Measurements from ENCODE around the gene KDM5C. TPM values are rescaled to one million over a fixed set of nuclear protein-coding genes. Genes with fewer than 3 reads are reported as not detected.

The KDM5C gene
- total and polyA plus RNA-seq, 4 donors, result 36.1 to 112 (median 78.5) TPM

- ATAC-seq (ENCODE audit: insufficient read depth, low FRiP score), result no peak
- peaks cover 0 to 2% (median 0%) of the 10 kb centered on the region in 4 donors for H3K36me3 ChIP-seq (ENCODE audit: control insufficient read depth in 4 of 4, insufficient read depth in 4 of 4, low read length in 4 of 4)
- no peaks in the 10 kb centered on the region for H3K9me3 ChIP-seq (ENCODE audit: control insufficient read depth in 4 of 4, insufficient read depth in 3 of 4, low read length in 3 of 4)
- DNase-seq, result no peak
- H3K27ac ChIP-seq (ENCODE audit: low read depth in 1 of 2, low read length in 1 of 2), result no peak overlapping the region
- H3K9ac ChIP-seq (ENCODE audit: insufficient read depth in 1 of 2, low read length in 2 of 2), result no peak overlapping the region
- WGBS, 2 donors, result 62 to 83% methylated on average over 7 of the region's 7 CpGs
- H3K27me3 ChIP-seq (ENCODE audit: control insufficient read depth in 3 of 3, insufficient read depth in 3 of 3, low read length in 2 of 3), result peaks cover 0 to 32% (median 10%) of the 10 kb centered on the region in 3 donors
- H3K4me1 ChIP-seq (ENCODE audit: control insufficient read depth in 5 of 5, insufficient read depth in 5 of 5, low read length in 5 of 5), result peaks cover 0 to 6% (median 0%) of the 10 kb centered on the region in 5 donors
- TF ChIP-seq CTCF (IDR thresholded peaks at IDR 0.05; ENCODE audit: control extremely low read depth, extremely low read depth), result no peak
- no peak overlapping the region for H3K4me3 ChIP-seq
Observed at GRCh38 chrX:53163436-53163835, 61.6 kb downstream of the KDM5C start.

GRCh38 chrX:53160297-53160983, 64.6 kb downstream of the KDM5C start:
- WGBS, 2 donors, result 85 to 86% methylated on average over 6 of the region's 6 CpGs
- Histone ChIP-seq H3K27me3 (ENCODE audit: control insufficient read depth in 3 of 3, insufficient read depth in 3 of 3, low read length in 2 of 3) (peaks cover 0 to 43% (median 13%) of the 10 kb centered on the region in 3 donors), H3K36me3 (ENCODE audit: control insufficient read depth in 4 of 4, insufficient read depth in 4 of 4, low read length in 4 of 4) (peaks cover 0 to 2% (median 0%) of the 10 kb centered on the region in 4 donors), H3K9ac (ENCODE audit: insufficient read depth in 1 of 2, low read length in 2 of 2) (no peak overlapping the region), H3K27ac (ENCODE audit: low read depth in 1 of 2, low read length in 1 of 2) (no peak overlapping the region), H3K4me1 (ENCODE audit: control insufficient read depth in 5 of 5, insufficient read depth in 5 of 5, low read length in 5 of 5) (peaks cover 0 to 6% (median 0%) of the 10 kb centered on the region in 5 donors), H3K4me3 (no peak overlapping the region), H3K9me3 (ENCODE audit: control insufficient read depth in 4 of 4, insufficient read depth in 3 of 4, low read length in 3 of 4) (no peaks in the 10 kb centered on the region)
- no peak for TF ChIP-seq CTCF (IDR thresholded peaks at IDR 0.05; ENCODE audit: control extremely low read depth, extremely low read depth)
- no peak for DNase-seq
- no peak for ATAC-seq (ENCODE audit: insufficient read depth, low FRiP score)

- no peak for DNase-seq
- 87 to 93% methylated on average over 11 of the region's 11 CpGs for WGBS, 2 donors
- Histone ChIP-seq H3K4me1 (ENCODE audit: control insufficient read depth in 5 of 5, insufficient read depth in 5 of 5, low read length in 5 of 5) (peaks cover 0 to 6% (median 0%) of the 10 kb centered on the region in 5 donors), H3K4me3 (no peak overlapping the region), H3K27ac (ENCODE audit: low read depth in 1 of 2, low read length in 1 of 2) (no peak overlapping the region), H3K9ac (ENCODE audit: insufficient read depth in 1 of 2, low read length in 2 of 2) (no peak overlapping the region), H3K9me3 (ENCODE audit: control insufficient read depth in 4 of 4, insufficient read depth in 3 of 4, low read length in 3 of 4) (no peaks in the 10 kb centered on the region), H3K27me3 (ENCODE audit: control insufficient read depth in 3 of 3, insufficient read depth in 3 of 3, low read length in 2 of 3) (peaks cover 0 to 44% (median 12%) of the 10 kb centered on the region in 3 donors), H3K36me3 (ENCODE audit: control insufficient read depth in 4 of 4, insufficient read depth in 4 of 4, low read length in 4 of 4) (peaks cover 0 to 2% (median 0%) of the 10 kb centered on the region in 4 donors)
- TF ChIP-seq CTCF (IDR thresholded peaks at IDR 0.05; ENCODE audit: control extremely low read depth, extremely low read depth), result no peak
- ATAC-seq (ENCODE audit: insufficient read depth, low FRiP score), result no peak
Observed at GRCh38 chrX:53159184-53159583, 65.8 kb downstream of the KDM5C start.

All from lung (tissue), 12 donors.